HEK293 (cell line): Measurements from ENCODE around the gene PKN3.

ENCODE experiments used
- CTCF ChIP-seq: fragments of 450-650 bp; formaldehyde crosslinking; IDR thresholded peaks from 2 replicates; pipeline ENCODE4 v1.5.1; 2016; ENCODE audit warnings: missing biosample characterization, missing genetic modification characterization
- ELK4 ChIP-seq: IDR thresholded peaks from 2 replicates; pipeline ENCODE4 v1.6.1; 2011; ENCODE audit warnings: mild to moderate bottlenecking, low read depth, low read length, borderline replicate concordance
- KLF9 ChIP-seq: fragments of 450-650 bp; formaldehyde crosslinking; IDR thresholded peaks from 2 replicates; pipeline ENCODE4 v1.5.1; 2016; ENCODE audit warnings: missing biosample characterization, missing genetic modification characterization, low read depth
- PBX3 ChIP-seq: sonication (generic); formaldehyde crosslinking; IDR thresholded peaks from 2 replicates; pipeline ENCODE4 v1.8.1; 2022; ENCODE audit warnings: mild to moderate bottlenecking, moderate library complexity, missing genetic modification reagents
- SP2 ChIP-seq: fragments of 450-650 bp; formaldehyde crosslinking; IDR thresholded peaks from 2 replicates; pipeline ENCODE4 v1.5.1; 2016; ENCODE audit warnings: missing biosample characterization, missing genetic modification characterization
- YY1 ChIP-seq: fragments of 450-650 bp; formaldehyde crosslinking; IDR thresholded peaks from 2 replicates; pipeline ENCODE4 v1.5.1; 2018; ENCODE audit warnings: missing biosample characterization, missing genetic modification characterization
- ZFP41 ChIP-seq: fragments of 450-650 bp; formaldehyde crosslinking; IDR thresholded peaks from 2 replicates; pipeline ENCODE4 v1.5.1; 2016; ENCODE audit warnings: missing biosample characterization, missing genetic modification characterization, borderline replicate concordance
- ZNF114 ChIP-seq: fragments of 450-650 bp; formaldehyde crosslinking; IDR thresholded peaks from 2 replicates; pipeline ENCODE4 v1.5.0; 2017; ENCODE audit warnings: missing biosample characterization, missing genetic modification characterization
- ZNF132 ChIP-seq: fragments of 450-650 bp; formaldehyde crosslinking; IDR thresholded peaks from 2 replicates; pipeline ENCODE4 v1.5.1; 2017; ENCODE audit warnings: missing biosample characterization, missing genetic modification characterization, borderline replicate concordance
- ZNF639 ChIP-seq: fragments of 450-650 bp; formaldehyde crosslinking; IDR thresholded peaks from 2 replicates; pipeline ENCODE4 v1.5.1; 2016; ENCODE audit warnings: missing biosample characterization, missing genetic modification characterization
- ZNF645 ChIP-seq: fragments of 450-650 bp; formaldehyde crosslinking; IDR thresholded peaks from 2 replicates; pipeline ENCODE4; 2016; ENCODE audit warnings: missing biosample characterization, missing genetic modification characterization
- ZSCAN5A ChIP-seq: fragments of 450-650 bp; formaldehyde crosslinking; IDR thresholded peaks from 2 replicates; pipeline ENCODE4 v1.5.1; 2016; ENCODE audit warnings: missing biosample characterization, missing genetic modification characterization

GRCh38 chr9:128728298-128728697 lies 26.0 kb downstream of the PKN3 start:
- TF ChIP-seq CTCF (tag by site-specific recombination) (no peak), ZFP41 (tag by site-specific recombination) (no peak), ZNF114 (tag by site-specific recombination) (no peak), ZNF132 (tag by site-specific recombination) (no peak), PBX3 (CRISPR knock-in tag) (no peak), ELK4 (no peak), SP2 (tag by site-specific recombination) (no peak), ZNF645 (tag by site-specific recombination) (no peak), ZSCAN5A (tag by site-specific recombination) (no peak), KLF9 (tag by site-specific recombination) (no peak), YY1 (no peak), ZNF639 (no peak)
